K562 (cell line): ENCODE measurements around the gene PAQR7. TPM values are rescaled to one million over a fixed set of nuclear protein-coding genes. Genes with fewer than 3 reads are reported as not detected.
A peak's percentile ranks its signal among the peaks of the same experiment; 100 is the strongest.

Experiments
- CBX2 ChIP-seq: fragments of 200-600 bp; sonication (generic); IDR thresholded peaks from one replicate; pipeline ENCODE4 v1.6.1; 2012; ENCODE audit warnings: mild to moderate bottlenecking, low read length, inconsistent platforms; ENCODE audit not compliant: insufficient read depth, poor library complexity, severe bottlenecking
- ETV1 ChIP-seq: fragments of 450-650 bp; conservative IDR thresholded peaks from 2 replicates; pipeline ENCODE4 v1.6.1; 2016; ENCODE audit warnings: missing genetic modification characterization, control low read depth, low read depth, missing compliant biosample characterization
- GATAD2A ChIP-seq: fragments of 450-650 bp; IDR thresholded peaks from 2 replicates; pipeline ENCODE4 v1.6.1; 2017
- JUND ChIP-seq, 2 experiments: IDR thresholded peaks; 2 replicates in 1 of 2; 3 replicates in 1 of 2; pipeline ENCODE4 v1.6.1; 2011; ENCODE audit warnings: borderline replicate concordance in 2 of 2, low read depth in 2 of 2, low read length in 2 of 2, improper control_type of control experiment in 1 of 2, missing biosample characterization in 1 of 2, missing genetic modification characterization in 1 of 2, missing genetic modification reagents in 1 of 2
- SAFB2 ChIP-seq: fragments of 200-400 bp; formaldehyde crosslinking; IDR thresholded peaks from 2 replicates; pipeline ENCODE4 v1.6.1; 2018; ENCODE audit warnings: borderline replicate concordance, low read length, low read depth, moderate library complexity; ENCODE audit not compliant: severe bottlenecking
- SPI1 ChIP-seq: IDR thresholded peaks from 2 replicates; pipeline ENCODE4 v1.6.1; 2011; ENCODE audit warnings: low read depth, low read length, control low read depth, borderline replicate concordance
- ZNF780A ChIP-seq: fragments of 250-450 bp; sonication (Bioruptor Pico); IDR thresholded peaks from 2 replicates; pipeline ENCODE4 v1.5.0; 2021; ENCODE audit warnings: mild to moderate bottlenecking
- polyA plus RNA-seq, 8 experiments: library from polyadenylated mRNA; depleted of rRNA in 4 of 8; stranded (reverse) in 5 of 8; unstranded in 3 of 8; fragments of >200 nt; fragmentation: Nextera tagmentation in 2 of 8; fragmentation: Illumina TruSeq in 1 of 8; extraction: Ambion mirVana in 2 of 8; extraction: Trizol in 1 of 8; gene quantifications; 2 replicates each; pipeline versions ENCODE4 v1.2.1 to v1.2.3, GENCODE V29; 2011 to 2014; ENCODE audit warnings: inconsistent platforms in 1 of 8, missing spikeins in 1 of 8
- total RNA-seq, 7 experiments: library from RNA; depleted of rRNA in 6 of 7; stranded (reverse); fragments of >200 nt in 6 of 7; fragmentation: Illumina TruSeq in 2 of 7; extraction: Trizol in 2 of 7; gene quantifications; 2 replicates each; pipeline versions ENCODE4 v1.2.1 to v1.2.3, GENCODE V29; 2011 to 2021; ENCODE audit warnings: low replicate concordance in 1 of 7
- TF ChIP-seq, protein P1 (sequence below): fragments of 250-450 bp; sonication (Bioruptor Pico); IDR thresholded peaks from 2 replicates; pipeline ENCODE4 v1.5.0; 2020; ENCODE audit warnings: mild to moderate bottlenecking
- TF ChIP-seq, protein P2 (sequence below): fragments of 250-450 bp; sonication (Bioruptor Pico); IDR thresholded peaks from 2 replicates; pipeline ENCODE4 v1.4.0; 2020; ENCODE audit warnings: mild to moderate bottlenecking, moderate library complexity, borderline replicate concordance
- TF ChIP-seq, protein P3 (sequence below): fragments of 150-350 bp; conservative IDR thresholded peaks from 2 replicates; pipeline ENCODE4 v1.6.1; 2014; ENCODE audit warnings: low read length
- TF ChIP-seq, protein P4 (sequence below): IDR thresholded peaks from 2 replicates; pipeline ENCODE4 v1.6.1; 2016; ENCODE audit warnings: missing genetic modification characterization, missing compliant biosample characterization

PAQR7 gene
- total and polyA plus RNA-seq, 9 of the 15 experiments (the other 6 are each of a cell fraction or from before 2014, with no cell fraction given): 1.1 to 5.2 (median 2.6) TPM

DNA sequence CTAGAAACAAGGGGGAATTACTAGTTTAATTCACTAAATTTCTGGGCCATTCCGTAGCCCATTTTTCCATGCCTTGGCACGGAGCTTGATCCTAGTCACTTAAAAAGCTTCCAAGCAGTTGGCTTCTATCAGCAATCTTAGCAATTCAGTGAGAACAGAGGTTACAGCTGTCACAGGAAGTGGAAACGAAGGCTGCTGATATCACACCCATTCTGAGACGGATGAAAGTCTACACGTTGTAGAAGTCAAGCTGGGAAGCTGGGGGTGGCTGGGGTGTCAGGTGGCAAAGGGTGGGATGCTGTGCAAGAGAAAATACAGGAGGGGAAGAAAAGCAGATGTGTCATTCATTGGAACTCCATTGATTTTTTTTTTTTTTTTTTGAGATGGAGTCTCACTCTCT is 42.5 kb upstream of the PAQR7 start (continued):
- TF ChIP-seq JUND (IDR thresholded peaks at IDR 0.05; ENCODE audit: borderline replicate concordance, low read depth, low read length): 0 out of 2 replicates have a peak, but pooled peaks have one; percentile 7
- TF ChIP-seq JUND (tag; IDR thresholded peaks at IDR 0.05; ENCODE audit: borderline replicate concordance, low read depth, low read length): no peak; the same call in 2 of the 3 replicates
- no peak for TF ChIP-seq CBX2
- TF ChIP-seq, protein P1, sequence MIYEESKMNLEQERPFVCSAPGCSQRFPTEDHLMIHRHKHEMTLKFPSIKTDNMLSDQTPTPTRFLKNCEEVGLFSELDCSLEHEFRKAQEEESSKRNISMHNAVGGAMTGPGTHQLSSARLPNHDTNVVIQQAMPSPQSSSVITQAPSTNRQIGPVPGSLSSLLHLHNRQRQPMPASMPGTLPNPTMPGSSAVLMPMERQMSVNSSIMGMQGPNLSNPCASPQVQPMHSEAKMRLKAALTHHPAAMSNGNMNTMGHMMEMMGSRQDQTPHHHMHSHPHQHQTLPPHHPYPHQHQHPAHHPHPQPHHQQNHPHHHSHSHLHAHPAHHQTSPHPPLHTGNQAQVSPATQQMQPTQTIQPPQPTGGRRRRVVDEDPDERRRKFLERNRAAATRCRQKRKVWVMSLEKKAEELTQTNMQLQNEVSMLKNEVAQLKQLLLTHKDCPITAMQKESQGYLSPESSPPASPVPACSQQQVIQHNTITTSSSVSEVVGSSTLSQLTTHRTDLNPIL (CRISPR knock-in tag): no peak
- no peak for TF ChIP-seq SAFB2
- peak; percentile 40; the same call in 1 of the 2 replicates for TF ChIP-seq SPI1
- TF ChIP-seq ZNF780A (CRISPR knock-in tag): no peak
- TF ChIP-seq, protein P2, sequence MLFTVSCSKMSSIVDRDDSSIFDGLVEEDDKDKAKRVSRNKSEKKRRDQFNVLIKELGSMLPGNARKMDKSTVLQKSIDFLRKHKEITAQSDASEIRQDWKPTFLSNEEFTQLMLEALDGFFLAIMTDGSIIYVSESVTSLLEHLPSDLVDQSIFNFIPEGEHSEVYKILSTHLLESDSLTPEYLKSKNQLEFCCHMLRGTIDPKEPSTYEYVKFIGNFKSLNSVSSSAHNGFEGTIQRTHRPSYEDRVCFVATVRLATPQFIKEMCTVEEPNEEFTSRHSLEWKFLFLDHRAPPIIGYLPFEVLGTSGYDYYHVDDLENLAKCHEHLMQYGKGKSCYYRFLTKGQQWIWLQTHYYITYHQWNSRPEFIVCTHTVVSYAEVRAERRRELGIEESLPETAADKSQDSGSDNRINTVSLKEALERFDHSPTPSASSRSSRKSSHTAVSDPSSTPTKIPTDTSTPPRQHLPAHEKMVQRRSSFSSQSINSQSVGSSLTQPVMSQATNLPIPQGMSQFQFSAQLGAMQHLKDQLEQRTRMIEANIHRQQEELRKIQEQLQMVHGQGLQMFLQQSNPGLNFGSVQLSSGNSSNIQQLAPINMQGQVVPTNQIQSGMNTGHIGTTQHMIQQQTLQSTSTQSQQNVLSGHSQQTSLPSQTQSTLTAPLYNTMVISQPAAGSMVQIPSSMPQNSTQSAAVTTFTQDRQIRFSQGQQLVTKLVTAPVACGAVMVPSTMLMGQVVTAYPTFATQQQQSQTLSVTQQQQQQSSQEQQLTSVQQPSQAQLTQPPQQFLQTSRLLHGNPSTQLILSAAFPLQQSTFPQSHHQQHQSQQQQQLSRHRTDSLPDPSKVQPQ (CRISPR knock-in tag): no peak
- TF ChIP-seq GATAD2A: no peak
- TF ChIP-seq, protein P3, sequence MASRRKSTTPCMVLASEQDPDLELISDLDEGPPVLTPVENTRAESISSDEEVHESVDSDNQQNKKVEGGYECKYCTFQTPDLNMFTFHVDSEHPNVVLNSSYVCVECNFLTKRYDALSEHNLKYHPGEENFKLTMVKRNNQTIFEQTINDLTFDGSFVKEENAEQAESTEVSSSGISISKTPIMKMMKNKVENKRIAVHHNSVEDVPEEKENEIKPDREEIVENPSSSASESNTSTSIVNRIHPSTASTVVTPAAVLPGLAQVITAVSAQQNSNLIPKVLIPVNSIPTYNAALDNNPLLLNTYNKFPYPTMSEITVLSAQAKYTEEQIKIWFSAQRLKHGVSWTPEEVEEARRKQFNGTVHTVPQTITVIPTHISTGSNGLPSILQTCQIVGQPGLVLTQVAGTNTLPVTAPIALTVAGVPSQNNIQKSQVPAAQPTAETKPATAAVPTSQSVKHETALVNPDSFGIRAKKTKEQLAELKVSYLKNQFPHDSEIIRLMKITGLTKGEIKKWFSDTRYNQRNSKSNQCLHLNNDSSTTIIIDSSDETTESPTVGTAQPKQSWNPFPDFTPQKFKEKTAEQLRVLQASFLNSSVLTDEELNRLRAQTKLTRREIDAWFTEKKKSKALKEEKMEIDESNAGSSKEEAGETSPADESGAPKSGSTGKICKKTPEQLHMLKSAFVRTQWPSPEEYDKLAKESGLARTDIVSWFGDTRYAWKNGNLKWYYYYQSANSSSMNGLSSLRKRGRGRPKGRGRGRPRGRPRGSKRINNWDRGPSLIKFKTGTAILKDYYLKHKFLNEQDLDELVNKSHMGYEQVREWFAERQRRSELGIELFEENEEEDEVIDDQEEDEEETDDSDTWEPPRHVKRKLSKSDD: no peak
- TF ChIP-seq, protein P4, sequence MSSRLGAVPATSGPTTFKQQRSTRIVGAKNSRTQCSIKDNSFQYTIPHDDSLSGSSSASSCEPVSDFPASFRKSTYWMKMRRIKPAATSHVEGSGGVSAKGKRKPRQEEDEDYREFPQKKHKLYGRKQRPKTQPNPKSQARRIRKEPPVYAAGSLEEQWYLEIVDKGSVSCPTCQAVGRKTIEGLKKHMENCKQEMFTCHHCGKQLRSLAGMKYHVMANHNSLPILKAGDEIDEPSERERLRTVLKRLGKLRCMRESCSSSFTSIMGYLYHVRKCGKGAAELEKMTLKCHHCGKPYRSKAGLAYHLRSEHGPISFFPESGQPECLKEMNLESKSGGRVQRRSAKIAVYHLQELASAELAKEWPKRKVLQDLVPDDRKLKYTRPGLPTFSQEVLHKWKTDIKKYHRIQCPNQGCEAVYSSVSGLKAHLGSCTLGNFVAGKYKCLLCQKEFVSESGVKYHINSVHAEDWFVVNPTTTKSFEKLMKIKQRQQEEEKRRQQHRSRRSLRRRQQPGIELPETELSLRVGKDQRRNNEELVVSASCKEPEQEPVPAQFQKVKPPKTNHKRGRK (tag): no peak
- peak; percentile 64; the same call in 1 of the 2 replicates for TF ChIP-seq ETV1
